ENCODE data around the gene CCNL1.
"Not testable (repeated sequence)": the region's sequence is repeated elsewhere in the genome, so short reads cannot be mapped to it uniquely, and the experiment has no call there.

Gene CCNL1

DNA sequence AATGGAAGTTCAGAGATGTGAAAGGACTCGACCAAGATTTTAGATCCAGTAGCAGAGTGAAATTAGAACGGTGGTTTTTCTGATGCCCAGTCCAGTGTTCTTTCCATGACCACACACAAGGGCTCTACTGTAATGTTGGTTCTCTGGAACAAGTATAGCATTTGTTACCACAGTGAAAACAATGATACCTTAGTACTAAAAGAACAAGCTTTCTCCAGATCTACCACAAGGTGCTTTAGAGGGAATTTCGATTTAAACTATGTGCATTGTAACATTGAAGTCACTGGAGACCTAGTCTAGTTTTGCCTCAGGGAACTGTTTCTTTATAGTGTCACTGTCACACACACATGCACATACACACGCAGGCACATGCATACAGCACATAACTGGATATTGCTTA, 12.8 kb upstream of the CCNL1 start:
- Histone ChIP-seq H3K4me3 (ENCODE audit: low read depth in 1 of 2, low read length in 2 of 2) (no peak overlapping the region), H3K9me3 (ENCODE audit: control insufficient read depth in 1 of 2, low read length in 2 of 2) (no peaks in the 10 kb centered on the region), H3K4me1 (ENCODE audit: control insufficient read depth in 1 of 2, insufficient read depth in 2 of 2, low read length in 2 of 2) (peaks cover 14 to 15% of the 10 kb centered on the region in 2 donors), H3K27me3 (ENCODE audit: control insufficient read depth in 1 of 2, insufficient read depth in 2 of 2, low read length in 2 of 2) (no peaks in the 10 kb centered on the region), H3K27ac (ENCODE audit: low read depth, low read length) (no peak overlapping the region), H3K9ac (ENCODE audit: low read depth in 1 of 2, low read length in 2 of 2) (no peak overlapping the region), H3K36me3 (ENCODE audit: control insufficient read depth in 1 of 2, insufficient read depth in 2 of 2, low read length in 2 of 2) (no peaks in the 10 kb centered on the region)

DNA sequence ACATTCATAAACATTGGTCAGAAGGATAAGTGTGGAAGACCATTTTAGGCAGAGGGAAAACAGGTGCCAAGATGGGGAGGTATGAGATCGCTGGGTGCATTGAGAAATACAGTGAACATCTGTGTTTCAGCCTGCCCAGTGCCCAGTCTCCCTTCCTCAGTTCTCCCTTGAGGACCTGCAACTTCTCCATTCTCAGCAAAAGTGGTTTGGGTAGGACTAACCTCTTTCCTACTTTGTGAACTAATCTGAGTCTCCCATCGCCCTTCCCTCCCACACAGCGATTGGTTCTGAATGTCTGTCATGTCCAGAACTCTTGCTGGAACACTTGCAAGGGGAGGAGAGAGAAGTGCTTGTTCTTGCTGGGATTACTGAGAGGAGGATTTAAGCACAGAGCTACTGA, 10.9 kb upstream of the CCNL1 start:
- Histone ChIP-seq H3K4me3 (ENCODE audit: low read depth in 1 of 2, low read length in 2 of 2) (no peak overlapping the region), H3K36me3 (ENCODE audit: control insufficient read depth in 1 of 2, insufficient read depth in 2 of 2, low read length in 2 of 2) (no peaks in the 10 kb centered on the region), H3K9ac (ENCODE audit: low read depth in 1 of 2, low read length in 2 of 2) (no peak overlapping the region), H3K27ac (ENCODE audit: low read depth, low read length) (no peak overlapping the region), H3K4me1 (ENCODE audit: control insufficient read depth in 1 of 2, insufficient read depth in 2 of 2, low read length in 2 of 2) (peaks cover 20 to 24% of the 10 kb centered on the region in 2 donors), H3K27me3 (ENCODE audit: control insufficient read depth in 1 of 2, insufficient read depth in 2 of 2, low read length in 2 of 2) (no peaks in the 10 kb centered on the region), H3K9me3 (ENCODE audit: control insufficient read depth in 1 of 2, low read length in 2 of 2) (no peaks in the 10 kb centered on the region)

DNA sequence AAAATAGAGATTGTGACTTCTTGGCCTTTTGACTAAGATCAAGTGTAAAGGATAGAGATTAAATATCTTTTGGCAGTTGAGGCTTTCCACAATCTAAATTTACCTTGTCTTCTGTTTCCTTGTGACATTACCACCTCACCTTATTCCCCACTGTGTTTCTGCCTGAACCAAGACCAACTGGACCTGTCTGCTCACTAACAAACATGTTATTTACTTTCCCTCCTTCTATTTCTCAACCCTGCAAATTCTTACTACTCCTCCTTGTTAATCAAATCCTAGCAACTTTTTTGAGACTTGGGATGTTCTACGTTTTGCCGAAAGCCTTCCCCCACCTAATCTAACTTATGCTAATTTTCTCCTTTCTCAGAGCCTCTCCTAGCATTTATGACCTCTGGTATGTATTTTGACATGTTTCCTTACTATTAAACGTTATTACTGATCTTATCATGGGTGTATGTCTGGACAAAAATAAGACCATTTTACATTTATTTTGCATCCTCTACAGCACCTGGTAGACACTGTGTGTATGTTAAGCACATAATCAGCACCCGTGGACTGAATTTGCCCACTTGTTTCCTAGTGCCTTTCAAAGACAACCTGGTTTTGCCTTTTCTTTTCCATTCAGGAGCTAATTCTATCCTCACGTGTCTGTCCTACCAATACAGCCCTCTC, 7.6 kb upstream of the CCNL1 start:
- Histone ChIP-seq H3K4me1 (ENCODE audit: control insufficient read depth in 1 of 2, insufficient read depth in 2 of 2, low read length in 2 of 2) (peaks cover 11 to 21% of the 10 kb centered on the region in 2 donors), H3K36me3 (ENCODE audit: control insufficient read depth in 1 of 2, insufficient read depth in 2 of 2, low read length in 2 of 2) (no peaks in the 10 kb centered on the region), H3K27ac (ENCODE audit: low read depth, low read length) (no peak overlapping the region), H3K27me3 (ENCODE audit: control insufficient read depth in 1 of 2, insufficient read depth in 2 of 2, low read length in 2 of 2) (no peaks in the 10 kb centered on the region), H3K9ac (ENCODE audit: low read depth in 1 of 2, low read length in 2 of 2) (peak overlapping the region in 1 of 2 donors; percentile 2), H3K4me3 (ENCODE audit: low read depth in 1 of 2, low read length in 2 of 2) (no peak overlapping the region), H3K9me3 (ENCODE audit: control insufficient read depth in 1 of 2, low read length in 2 of 2) (no peaks in the 10 kb centered on the region)

DNA sequence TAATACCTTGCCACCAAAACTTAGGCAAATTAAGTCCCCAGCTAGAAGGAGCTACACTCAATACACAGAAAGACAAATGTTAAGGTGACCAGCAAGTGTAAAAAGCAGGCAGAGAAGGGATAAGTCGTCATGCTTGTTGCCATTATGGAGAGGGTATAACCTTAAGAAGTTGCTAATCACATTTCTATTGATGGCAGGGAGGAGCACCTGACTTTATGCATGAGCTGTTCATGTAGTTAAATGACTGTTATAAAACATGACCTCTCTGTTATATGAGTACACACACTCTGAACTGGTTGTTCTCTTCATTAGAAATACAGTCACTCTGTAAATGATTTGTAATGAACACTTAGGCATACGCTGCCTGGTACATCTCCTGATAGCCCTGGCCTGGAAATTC, 6.6 kb upstream of the CCNL1 start:
- Histone ChIP-seq H3K4me1 (ENCODE audit: control insufficient read depth in 1 of 2, insufficient read depth in 2 of 2, low read length in 2 of 2) (peaks cover 11 to 21% of the 10 kb centered on the region in 2 donors), H3K4me3 (ENCODE audit: low read depth in 1 of 2, low read length in 2 of 2) (no peak overlapping the region), H3K9ac (ENCODE audit: low read depth in 1 of 2, low read length in 2 of 2) (no peak overlapping the region), H3K36me3 (ENCODE audit: control insufficient read depth in 1 of 2, insufficient read depth in 2 of 2, low read length in 2 of 2) (no peaks in the 10 kb centered on the region), H3K9me3 (ENCODE audit: control insufficient read depth in 1 of 2, low read length in 2 of 2) (no peaks in the 10 kb centered on the region), H3K27ac (ENCODE audit: low read depth, low read length) (peak overlapping the region; percentile 53), H3K27me3 (ENCODE audit: control insufficient read depth in 1 of 2, insufficient read depth in 2 of 2, low read length in 2 of 2) (no peaks in the 10 kb centered on the region)

DNA sequence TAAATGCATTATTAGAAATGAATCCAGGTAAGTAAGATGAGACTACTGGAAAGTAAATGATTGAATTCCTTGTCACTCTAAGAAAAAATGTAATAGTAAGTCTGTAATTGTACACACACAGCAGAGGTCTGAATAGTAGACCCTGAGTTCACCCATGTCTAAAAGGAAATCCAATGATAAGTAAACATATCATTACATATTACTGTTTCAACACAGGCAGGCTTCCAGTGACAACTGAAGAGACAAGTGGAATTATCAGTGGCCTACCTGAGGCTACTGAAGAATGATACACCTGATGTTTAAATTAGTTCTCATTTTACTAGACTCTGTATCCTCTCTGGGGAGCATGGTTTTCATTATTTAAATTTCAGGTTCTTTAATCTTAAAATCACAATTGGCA, 6.2 kb upstream of the CCNL1 start:
- Histone ChIP-seq H3K9me3 (ENCODE audit: control insufficient read depth in 1 of 2, low read length in 2 of 2) (no peaks in the 10 kb centered on the region), H3K4me3 (ENCODE audit: low read depth in 1 of 2, low read length in 2 of 2) (no peak overlapping the region), H3K9ac (ENCODE audit: low read depth in 1 of 2, low read length in 2 of 2) (no peak overlapping the region), H3K27ac (ENCODE audit: low read depth, low read length) (no peak overlapping the region), H3K4me1 (ENCODE audit: control insufficient read depth in 1 of 2, insufficient read depth in 2 of 2, low read length in 2 of 2) (peaks cover 14 to 24% of the 10 kb centered on the region in 2 donors), H3K27me3 (ENCODE audit: control insufficient read depth in 1 of 2, insufficient read depth in 2 of 2, low read length in 2 of 2) (no peaks in the 10 kb centered on the region), H3K36me3 (ENCODE audit: control insufficient read depth in 1 of 2, insufficient read depth in 2 of 2, low read length in 2 of 2) (no peaks in the 10 kb centered on the region)

DNA sequence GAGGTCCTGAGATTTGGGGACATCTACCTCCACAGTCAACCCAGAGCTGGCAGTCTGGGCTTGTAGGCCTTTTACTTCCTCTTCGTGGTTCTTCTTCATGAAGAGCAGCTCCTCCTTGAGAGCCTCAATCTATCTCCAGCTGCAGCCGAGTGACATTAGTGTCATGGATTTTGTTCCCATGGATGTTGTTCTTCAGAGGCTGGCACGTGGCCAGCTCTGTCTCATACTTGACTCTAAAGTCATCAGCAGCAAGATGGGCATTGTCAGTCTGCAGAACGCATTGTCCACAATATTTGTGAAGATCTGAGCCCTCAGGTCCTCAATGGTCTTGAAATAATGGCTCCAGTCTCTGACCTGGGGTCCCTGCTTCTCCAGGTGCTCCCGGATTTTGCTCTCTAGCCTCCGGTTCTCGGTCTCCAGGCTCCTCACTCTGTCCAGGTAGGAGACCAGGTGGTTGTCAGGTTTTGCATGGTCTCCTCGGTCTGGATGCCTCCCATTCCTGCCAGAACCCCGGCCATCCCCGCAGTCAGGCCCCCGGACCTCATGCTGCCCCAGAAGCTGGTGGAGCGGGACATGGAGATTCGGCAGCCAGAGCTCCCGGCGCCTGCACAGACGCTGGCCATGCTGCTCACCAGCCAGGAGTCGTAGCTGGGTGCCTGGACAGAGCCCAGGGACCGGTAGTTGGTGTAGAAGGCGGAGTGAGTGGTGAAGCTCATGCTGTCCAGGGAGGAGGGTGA, 3.4 kb upstream of the CCNL1 start:
- Histone ChIP-seq H3K9me3 (ENCODE audit: control insufficient read depth in 1 of 2, low read length in 2 of 2) (no peaks in the 10 kb centered on the region), H3K36me3 (ENCODE audit: control insufficient read depth in 1 of 2, insufficient read depth in 2 of 2, low read length in 2 of 2) (peaks cover 0 to 4% of the 10 kb centered on the region in 2 donors), H3K27ac (ENCODE audit: low read depth, low read length) (no peak overlapping the region), H3K9ac (ENCODE audit: low read depth in 1 of 2, low read length in 2 of 2) (no peak overlapping the region), H3K4me1 (ENCODE audit: control insufficient read depth in 1 of 2, insufficient read depth in 2 of 2, low read length in 2 of 2) (peaks cover 27 to 29% of the 10 kb centered on the region in 2 donors), H3K4me3 (ENCODE audit: low read depth in 1 of 2, low read length in 2 of 2) (no peak overlapping the region), H3K27me3 (ENCODE audit: control insufficient read depth in 1 of 2, insufficient read depth in 2 of 2, low read length in 2 of 2) (no peaks in the 10 kb centered on the region)

DNA sequence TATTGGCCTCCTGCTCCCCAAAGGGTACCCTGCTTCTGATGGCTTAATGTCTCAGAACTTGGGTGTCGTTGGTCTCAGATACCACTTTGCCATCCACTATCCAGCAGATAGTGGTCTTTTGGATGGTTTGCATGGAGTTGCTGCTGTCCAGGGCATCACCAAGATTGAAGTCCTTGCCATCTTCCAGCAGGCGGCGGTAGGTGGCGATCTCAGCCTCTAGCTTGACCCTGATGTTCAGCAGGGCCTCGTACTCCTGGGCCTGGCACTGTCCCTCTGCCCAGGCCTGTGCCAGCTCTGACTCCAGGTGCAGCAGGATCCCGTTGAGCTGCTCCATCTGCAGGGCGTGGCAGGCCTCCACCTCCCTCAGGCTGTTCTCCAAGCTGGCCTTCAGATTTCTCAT, 2.7 kb upstream of the CCNL1 start:
- not testable (repeated sequence) for H3K9ac ChIP-seq (ENCODE audit: low read depth in 1 of 2, low read length in 2 of 2); H3K4me3 ChIP-seq (ENCODE audit: low read depth in 1 of 2, low read length in 2 of 2); H3K27ac ChIP-seq (ENCODE audit: low read depth, low read length); H3K9me3 ChIP-seq (ENCODE audit: control insufficient read depth in 1 of 2, low read length in 2 of 2); H3K27me3 ChIP-seq (ENCODE audit: control insufficient read depth in 1 of 2, insufficient read depth in 2 of 2, low read length in 2 of 2)
- Histone ChIP-seq H3K36me3 (ENCODE audit: control insufficient read depth in 1 of 2, insufficient read depth in 2 of 2, low read length in 2 of 2) (peaks cover 7 to 11% of the 10 kb centered on the region in 2 donors), H3K4me1 (ENCODE audit: control insufficient read depth in 1 of 2, insufficient read depth in 2 of 2, low read length in 2 of 2) (peaks cover 31 to 32% of the 10 kb centered on the region in 2 donors)

DNA sequence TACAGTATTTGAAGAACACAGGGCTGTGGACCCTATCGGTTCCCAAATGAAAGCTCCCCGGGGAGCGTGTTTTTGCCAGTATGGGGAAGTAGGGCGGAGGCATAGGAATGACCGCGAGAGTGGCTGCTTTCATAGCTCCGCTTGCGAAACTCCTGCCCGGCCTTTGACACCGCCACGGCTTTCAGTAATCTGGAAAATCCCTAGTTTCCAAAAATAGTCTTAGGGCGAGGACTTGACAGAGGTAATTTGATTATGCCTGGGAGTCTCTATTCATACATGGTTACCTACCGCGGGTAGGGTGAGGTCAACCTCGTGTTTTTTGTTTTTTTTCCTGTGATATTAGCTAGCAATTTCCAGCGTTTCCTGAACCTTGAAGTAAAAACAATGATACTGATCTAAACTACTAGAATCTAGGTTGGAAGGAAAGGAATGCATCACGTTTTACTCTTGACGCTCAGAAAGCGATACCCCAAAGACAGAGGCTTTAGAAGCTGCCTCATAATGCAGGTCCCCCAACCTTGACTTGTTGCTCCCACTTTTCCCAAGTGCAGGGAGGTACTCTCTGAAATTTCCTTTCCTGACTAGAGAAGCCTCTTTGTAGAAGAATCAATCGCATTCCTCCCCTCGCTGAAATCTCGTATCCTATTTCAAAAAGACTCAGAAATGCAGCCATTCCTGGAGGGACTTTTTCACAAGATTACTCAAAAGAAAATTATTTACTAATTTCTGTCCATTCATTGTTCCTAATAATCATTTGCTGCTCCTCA, 894 bp upstream of the CCNL1 start:
- Histone ChIP-seq H3K9ac (ENCODE audit: low read depth in 1 of 2, low read length in 2 of 2) (peak overlapping the region; percentile 96 to 100), H3K4me3 (ENCODE audit: low read depth in 1 of 2, low read length in 2 of 2) (peak overlapping the region; percentile 80 to 88), H3K27ac (ENCODE audit: low read depth, low read length) (peak overlapping the region; percentile 99), H3K4me1 (ENCODE audit: control insufficient read depth in 1 of 2, insufficient read depth in 2 of 2, low read length in 2 of 2) (peaks cover 33 to 40% of the 10 kb centered on the region in 2 donors), H3K27me3 (ENCODE audit: control insufficient read depth in 1 of 2, insufficient read depth in 2 of 2, low read length in 2 of 2) (no peaks in the 10 kb centered on the region), H3K9me3 (ENCODE audit: control insufficient read depth in 1 of 2, low read length in 2 of 2) (no peaks in the 10 kb centered on the region), H3K36me3 (ENCODE audit: control insufficient read depth in 1 of 2, insufficient read depth in 2 of 2, low read length in 2 of 2) (peaks cover 20 to 25% of the 10 kb centered on the region in 2 donors)

DNA sequence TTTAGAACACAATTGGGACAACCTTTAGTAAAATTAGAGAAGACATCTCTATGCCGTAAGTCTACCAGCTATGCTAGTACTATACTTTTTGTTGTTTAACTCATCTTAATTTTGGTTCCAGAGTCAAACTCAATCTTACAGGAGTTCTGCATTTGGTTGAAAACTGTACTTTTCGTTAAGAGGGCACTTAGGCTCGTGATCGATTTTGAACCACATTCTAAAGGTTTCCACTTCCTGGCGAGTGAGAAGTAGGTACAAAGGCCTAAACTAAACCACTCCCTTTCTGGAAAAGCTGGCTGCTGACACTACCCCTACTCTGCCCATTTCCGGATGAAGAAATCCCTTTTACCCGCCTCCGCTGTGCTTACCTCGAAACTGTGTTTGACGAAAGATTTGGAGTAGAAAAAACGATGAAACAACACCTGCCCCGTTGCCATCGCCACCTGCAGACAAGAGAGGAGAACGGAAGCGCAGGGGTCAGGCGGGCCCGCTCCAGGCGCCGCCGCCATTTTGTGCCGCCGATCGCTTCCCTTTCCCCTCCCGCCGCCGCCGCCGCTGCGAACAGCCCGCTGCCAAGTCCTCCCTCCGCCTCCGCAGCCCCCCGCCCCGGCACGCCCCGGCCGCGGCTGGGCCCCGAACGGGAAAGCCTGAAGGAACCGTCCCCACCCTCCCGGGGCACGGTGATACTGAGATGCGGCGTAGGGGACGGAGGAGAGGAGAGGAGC, 748 bp downstream of the CCNL1 start:
- Histone ChIP-seq H3K9ac (ENCODE audit: low read depth in 1 of 2, low read length in 2 of 2) (peak overlapping the region; percentile 96 to 100), H3K4me1 (ENCODE audit: control insufficient read depth in 1 of 2, insufficient read depth in 2 of 2, low read length in 2 of 2) (peaks cover 46 to 56% of the 10 kb centered on the region in 2 donors)

More for the DNA sequence above, 748 bp downstream of the CCNL1 start:
- peak overlapping the region; percentile 80 to 88 for H3K4me3 ChIP-seq (ENCODE audit: low read depth in 1 of 2, low read length in 2 of 2)
- no peaks in the 10 kb centered on the region for H3K9me3 ChIP-seq (ENCODE audit: control insufficient read depth in 1 of 2, low read length in 2 of 2)
- H3K27ac ChIP-seq (ENCODE audit: low read depth, low read length) = peak overlapping the region; percentile 99
- no peaks in the 10 kb centered on the region for H3K27me3 ChIP-seq (ENCODE audit: control insufficient read depth in 1 of 2, insufficient read depth in 2 of 2, low read length in 2 of 2)
- H3K36me3 ChIP-seq (ENCODE audit: control insufficient read depth in 1 of 2, insufficient read depth in 2 of 2, low read length in 2 of 2) = peaks cover 24 to 34% of the 10 kb centered on the region in 2 donors

All from duodenal mucosa (tissue), 2 donors.